WTC11 (cell line): ENCODE data around the gene CTNNA3. TPM values are rescaled to one million over a fixed set of nuclear protein-coding genes. Genes with fewer than 3 reads are reported as not detected.

Experiments
- ATAC-seq: fragments of 200-7000 bp; cut with Tn5 transposase; 2 replicates; pipeline ENCODE4 v1.10.0; 2021; ENCODE audit warnings: mild to moderate bottlenecking, moderate library complexity
- CTCF ChIA-PET: fragments of 300-600 bp; sonication (Branson Sonifier 250); formaldehyde crosslinking; loops from one replicate; lab custom pipeline; 2021; ENCODE audit warnings: antibody characterized with exemption; lab: Charles Lee
- POLR2A ChIA-PET: fragments of 350-600 bp; sonication (Branson Sonifier 250); formaldehyde crosslinking; loops from one replicate; lab custom pipeline; 2021; ENCODE audit warnings: antibody characterized with exemption; lab: Charles Lee
- DNase-seq: peaks from one replicate; pipeline ENCODE4 v3.0.0; 2021; ENCODE audit warnings: low spot score
- H3K27ac Mint-ChIP-seq: 2 replicates; pipeline ENCODE4 v1.8.0; 2021; ENCODE audit warnings: mixed read lengths
- H3K27me3 Mint-ChIP-seq: 2 replicates; pipeline ENCODE4 v1.8.0; 2021; ENCODE audit warnings: low read depth, mild to moderate bottlenecking, moderate library complexity, mixed read lengths
- H3K36me3 Mint-ChIP-seq: 2 replicates; pipeline ENCODE4 v1.8.0; 2021; ENCODE audit warnings: mixed read lengths
- H3K4me1 Mint-ChIP-seq: 2 replicates; pipeline ENCODE4 v1.8.0; 2022; ENCODE audit warnings: mixed read lengths
- H3K4me3 Mint-ChIP-seq: 2 replicates; pipeline ENCODE4 v1.8.0; 2021; ENCODE audit warnings: mild to moderate bottlenecking, moderate library complexity, mixed read lengths
- H3K9me3 Mint-ChIP-seq: 2 replicates; pipeline ENCODE4 v1.8.0; 2021; ENCODE audit warnings: mixed read lengths
- ATF1 ChIP-seq: sonication (generic); formaldehyde crosslinking; IDR thresholded peaks from 2 replicates; pipeline ENCODE4 v1.8.1; 2023; ENCODE audit warnings: mild to moderate bottlenecking, moderate library complexity, missing genetic modification reagents
- ESRRA ChIP-seq: sonication (generic); formaldehyde crosslinking; IDR thresholded peaks from 2 replicates; pipeline ENCODE4 v1.8.1; 2022; ENCODE audit warnings: mild to moderate bottlenecking, missing genetic modification reagents, borderline replicate concordance
- GABPB1 ChIP-seq: sonication (generic); formaldehyde crosslinking; IDR thresholded peaks from 2 replicates; pipeline ENCODE4 v1.8.1; 2023; ENCODE audit warnings: mild to moderate bottlenecking, missing genetic modification reagents
- JAZF1 ChIP-seq: fragments of 250-450 bp; sonication (Bioruptor Pico); IDR thresholded peaks from 2 replicates; pipeline ENCODE4 v1.9.0; 2021; ENCODE audit warnings: moderate library complexity, mild to moderate bottlenecking, inconsistent platforms
- MYBL2 ChIP-seq: sonication (generic); formaldehyde crosslinking; IDR thresholded peaks from 2 replicates; pipeline ENCODE4 v1.8.1; 2023; ENCODE audit warnings: mild to moderate bottlenecking, moderate library complexity, missing genetic modification reagents
- NFATC4 ChIP-seq: fragments of 250-450 bp; sonication (Bioruptor Pico); IDR thresholded peaks from 2 replicates; pipeline ENCODE4 v1.9.0; 2021; ENCODE audit warnings: mild to moderate bottlenecking
- ZNF219 ChIP-seq: sonication (generic); formaldehyde crosslinking; IDR thresholded peaks from 2 replicates; pipeline ENCODE4 v1.8.0; 2023; ENCODE audit warnings: missing genetic modification reagents, mild to moderate bottlenecking, borderline replicate concordance
- ZNF263 ChIP-seq: sonication (generic); formaldehyde crosslinking; IDR thresholded peaks from 2 replicates; pipeline ENCODE4 v1.8.1; 2022; ENCODE audit warnings: low read depth, mild to moderate bottlenecking, moderate library complexity, missing genetic modification reagents
- ZNF317 ChIP-seq: sonication (generic); formaldehyde crosslinking; IDR thresholded peaks from 2 replicates; pipeline ENCODE4 v1.8.1; 2023; ENCODE audit warnings: low read depth, mild to moderate bottlenecking, moderate library complexity, missing genetic modification reagents, borderline replicate concordance
- total RNA-seq: library from RNA; stranded (reverse); gene quantifications from 3 replicates; pipeline ENCODE4 v1.2.3, GENCODE V29; 2021
- TF ChIP-seq, protein P1 (sequence below): sonication (generic); formaldehyde crosslinking; IDR thresholded peaks from 2 replicates; pipeline ENCODE4 v1.8.0; 2022; ENCODE audit warnings: missing genetic modification reagents
- TF ChIP-seq, protein P2 (sequence below): sonication (generic); formaldehyde crosslinking; conservative IDR thresholded peaks from 2 replicates; pipeline ENCODE4 v1.8.1; 2022; ENCODE audit warnings: mild to moderate bottlenecking, missing genetic modification reagents
- TF ChIP-seq, protein P3 (sequence below): sonication (generic); formaldehyde crosslinking; conservative IDR thresholded peaks from 2 replicates; pipeline ENCODE4 v1.8.1; 2023; ENCODE audit warnings: mild to moderate bottlenecking, low read depth, missing genetic modification reagents, moderate library complexity
- TF ChIP-seq, protein P4 (sequence below): sonication (generic); formaldehyde crosslinking; IDR thresholded peaks from 2 replicates; pipeline ENCODE4 v1.8.1; 2023; ENCODE audit warnings: mild to moderate bottlenecking, missing genetic modification reagents, moderate library complexity
- TF ChIP-seq, protein P5 (sequence below): sonication (generic); formaldehyde crosslinking; IDR thresholded peaks from 2 replicates; pipeline ENCODE4 v1.8.1; 2023; ENCODE audit warnings: mild to moderate bottlenecking, missing genetic modification reagents
- TF ChIP-seq, protein P6 (sequence below): sonication (generic); formaldehyde crosslinking; IDR thresholded peaks from 2 replicates; pipeline ENCODE4 v1.8.0; 2023; ENCODE audit warnings: missing genetic modification reagents
- TF ChIP-seq, protein P7 (sequence below): sonication (generic); formaldehyde crosslinking; IDR thresholded peaks from 2 replicates; pipeline ENCODE4 v1.8.0; 2023; ENCODE audit warnings: missing genetic modification reagents, mild to moderate bottlenecking, borderline replicate concordance
- TF ChIP-seq, protein P8 (sequence below): sonication (generic); formaldehyde crosslinking; IDR thresholded peaks from 2 replicates; pipeline ENCODE4 v1.8.1; 2022; ENCODE audit warnings: mild to moderate bottlenecking, missing genetic modification reagents, moderate library complexity, borderline replicate concordance
- TF ChIP-seq, protein P9 (sequence below): fragments of 250-450 bp; sonication (Bioruptor Pico); IDR thresholded peaks from 2 replicates; pipeline ENCODE4 v2.1.2; 2022; ENCODE audit warnings: mild to moderate bottlenecking, moderate library complexity

CTNNA3 gene
- total RNA-seq, 1 experiment from 2014 or later: 6.1 TPM

DNA sequence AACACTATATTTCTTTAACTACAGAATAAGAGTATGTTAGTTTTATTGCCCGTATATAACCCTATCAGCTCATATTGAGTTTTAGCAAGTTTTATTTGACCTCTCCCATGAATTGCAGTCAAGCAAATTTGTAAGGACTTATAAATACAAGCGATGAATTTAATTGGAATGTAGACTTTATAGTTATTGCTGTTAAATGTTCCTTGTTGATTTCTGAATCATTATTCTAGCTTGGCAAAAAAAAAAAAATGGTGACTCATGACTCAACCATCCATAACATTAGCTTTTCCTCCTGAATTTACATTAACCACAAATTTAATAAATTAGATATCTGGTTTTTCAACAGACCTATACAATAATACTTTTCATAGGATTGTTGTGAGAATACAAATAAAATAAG, 1104.1 kb downstream of the CTNNA3 start:
- POLR2A ChIA-PET: no interaction called here
- DNase-seq (no peak), ATAC-seq (no peak)
- H3K36me3 Mint-ChIP-seq: no peaks in the 10 kb centered on the region
- H3K9me3 Mint-ChIP-seq: peaks cover 4% of the 10 kb centered on the region
- no peaks in the 10 kb centered on the region for H3K27me3 Mint-ChIP-seq
- TF ChIP-seq, protein P1, sequence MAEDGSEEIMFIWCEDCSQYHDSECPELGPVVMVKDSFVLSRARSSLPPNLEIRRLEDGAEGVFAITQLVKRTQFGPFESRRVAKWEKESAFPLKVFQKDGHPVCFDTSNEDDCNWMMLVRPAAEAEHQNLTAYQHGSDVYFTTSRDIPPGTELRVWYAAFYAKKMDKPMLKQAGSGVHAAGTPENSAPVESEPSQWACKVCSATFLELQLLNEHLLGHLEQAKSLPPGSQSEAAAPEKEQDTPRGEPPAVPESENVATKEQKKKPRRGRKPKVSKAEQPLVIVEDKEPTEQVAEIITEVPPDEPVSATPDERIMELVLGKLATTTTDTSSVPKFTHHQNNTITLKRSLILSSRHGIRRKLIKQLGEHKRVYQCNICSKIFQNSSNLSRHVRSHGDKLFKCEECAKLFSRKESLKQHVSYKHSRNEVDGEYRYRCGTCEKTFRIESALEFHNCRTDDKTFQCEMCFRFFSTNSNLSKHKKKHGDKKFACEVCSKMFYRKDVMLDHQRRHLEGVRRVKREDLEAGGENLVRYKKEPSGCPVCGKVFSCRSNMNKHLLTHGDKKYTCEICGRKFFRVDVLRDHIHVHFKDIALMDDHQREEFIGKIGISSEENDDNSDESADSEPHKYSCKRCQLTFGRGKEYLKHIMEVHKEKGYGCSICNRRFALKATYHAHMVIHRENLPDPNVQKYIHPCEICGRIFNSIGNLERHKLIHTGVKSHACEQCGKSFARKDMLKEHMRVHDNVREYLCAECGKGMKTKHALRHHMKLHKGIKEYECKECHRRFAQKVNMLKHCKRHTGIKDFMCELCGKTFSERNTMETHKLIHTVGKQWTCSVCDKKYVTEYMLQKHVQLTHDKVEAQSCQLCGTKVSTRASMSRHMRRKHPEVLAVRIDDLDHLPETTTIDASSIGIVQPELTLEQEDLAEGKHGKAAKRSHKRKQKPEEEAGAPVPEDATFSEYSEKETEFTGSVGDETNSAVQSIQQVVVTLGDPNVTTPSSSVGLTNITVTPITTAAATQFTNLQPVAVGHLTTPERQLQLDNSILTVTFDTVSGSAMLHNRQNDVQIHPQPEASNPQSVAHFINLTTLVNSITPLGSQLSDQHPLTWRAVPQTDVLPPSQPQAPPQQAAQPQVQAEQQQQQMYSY (CRISPR knock-in tag): no peak
- TF ChIP-seq, protein P2, sequence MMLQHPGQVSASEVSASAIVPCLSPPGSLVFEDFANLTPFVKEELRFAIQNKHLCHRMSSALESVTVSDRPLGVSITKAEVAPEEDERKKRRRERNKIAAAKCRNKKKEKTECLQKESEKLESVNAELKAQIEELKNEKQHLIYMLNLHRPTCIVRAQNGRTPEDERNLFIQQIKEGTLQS: no peak
- TF ChIP-seq JAZF1 (CRISPR knock-in tag) (no peak), ATF1 (no peak), NFATC4 (no peak), ESRRA (CRISPR knock-in tag) (no peak), ZNF263 (CRISPR knock-in tag) (no peak)
- TF ChIP-seq, protein P3, sequence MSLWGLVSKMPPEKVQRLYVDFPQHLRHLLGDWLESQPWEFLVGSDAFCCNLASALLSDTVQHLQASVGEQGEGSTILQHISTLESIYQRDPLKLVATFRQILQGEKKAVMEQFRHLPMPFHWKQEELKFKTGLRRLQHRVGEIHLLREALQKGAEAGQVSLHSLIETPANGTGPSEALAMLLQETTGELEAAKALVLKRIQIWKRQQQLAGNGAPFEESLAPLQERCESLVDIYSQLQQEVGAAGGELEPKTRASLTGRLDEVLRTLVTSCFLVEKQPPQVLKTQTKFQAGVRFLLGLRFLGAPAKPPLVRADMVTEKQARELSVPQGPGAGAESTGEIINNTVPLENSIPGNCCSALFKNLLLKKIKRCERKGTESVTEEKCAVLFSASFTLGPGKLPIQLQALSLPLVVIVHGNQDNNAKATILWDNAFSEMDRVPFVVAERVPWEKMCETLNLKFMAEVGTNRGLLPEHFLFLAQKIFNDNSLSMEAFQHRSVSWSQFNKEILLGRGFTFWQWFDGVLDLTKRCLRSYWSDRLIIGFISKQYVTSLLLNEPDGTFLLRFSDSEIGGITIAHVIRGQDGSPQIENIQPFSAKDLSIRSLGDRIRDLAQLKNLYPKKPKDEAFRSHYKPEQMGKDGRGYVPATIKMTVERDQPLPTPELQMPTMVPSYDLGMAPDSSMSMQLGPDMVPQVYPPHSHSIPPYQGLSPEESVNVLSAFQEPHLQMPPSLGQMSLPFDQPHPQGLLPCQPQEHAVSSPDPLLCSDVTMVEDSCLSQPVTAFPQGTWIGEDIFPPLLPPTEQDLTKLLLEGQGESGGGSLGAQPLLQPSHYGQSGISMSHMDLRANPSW (CRISPR knock-in tag): no peak
- no peak overlapping the region for H3K27ac Mint-ChIP-seq
- no peak overlapping the region for H3K4me3 Mint-ChIP-seq
- no peaks in the 10 kb centered on the region for H3K4me1 Mint-ChIP-seq
- CTCF ChIA-PET: no interaction called here

DNA sequence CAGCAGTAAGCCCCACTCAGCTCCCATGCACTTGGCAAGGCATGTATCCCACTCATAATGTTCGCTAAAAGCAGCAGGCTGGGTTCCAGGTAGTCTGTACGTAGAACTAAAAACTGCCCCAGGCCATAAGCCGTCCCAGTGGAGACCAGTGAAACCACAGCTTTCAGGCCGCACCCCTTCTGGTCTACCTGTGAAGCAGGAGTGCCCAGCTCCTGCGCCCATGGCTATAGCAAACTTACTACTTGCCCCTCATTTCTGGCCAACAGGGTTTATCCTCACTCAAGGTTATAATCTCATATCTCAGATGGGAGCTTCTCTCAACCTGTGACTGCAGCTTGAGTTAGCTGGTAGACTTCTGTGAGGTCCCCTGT, 1108.3 kb downstream of the CTNNA3 start:
- no peak for ATAC-seq
- H3K36me3 Mint-ChIP-seq: no peaks in the 10 kb centered on the region
- TF ChIP-seq, protein P4, sequence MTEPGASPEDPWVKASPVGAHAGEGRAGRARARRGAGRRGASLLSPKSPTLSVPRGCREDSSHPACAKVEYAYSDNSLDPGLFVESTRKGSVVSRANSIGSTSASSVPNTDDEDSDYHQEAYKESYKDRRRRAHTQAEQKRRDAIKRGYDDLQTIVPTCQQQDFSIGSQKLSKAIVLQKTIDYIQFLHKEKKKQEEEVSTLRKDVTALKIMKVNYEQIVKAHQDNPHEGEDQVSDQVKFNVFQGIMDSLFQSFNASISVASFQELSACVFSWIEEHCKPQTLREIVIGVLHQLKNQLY (CRISPR knock-in tag): no peak
- TF ChIP-seq GABPB1 (no peak), MYBL2 (CRISPR knock-in tag) (no peak), ZNF219 (CRISPR knock-in tag) (no peak), ZNF317 (CRISPR knock-in tag) (no peak)
- TF ChIP-seq, protein P5, sequence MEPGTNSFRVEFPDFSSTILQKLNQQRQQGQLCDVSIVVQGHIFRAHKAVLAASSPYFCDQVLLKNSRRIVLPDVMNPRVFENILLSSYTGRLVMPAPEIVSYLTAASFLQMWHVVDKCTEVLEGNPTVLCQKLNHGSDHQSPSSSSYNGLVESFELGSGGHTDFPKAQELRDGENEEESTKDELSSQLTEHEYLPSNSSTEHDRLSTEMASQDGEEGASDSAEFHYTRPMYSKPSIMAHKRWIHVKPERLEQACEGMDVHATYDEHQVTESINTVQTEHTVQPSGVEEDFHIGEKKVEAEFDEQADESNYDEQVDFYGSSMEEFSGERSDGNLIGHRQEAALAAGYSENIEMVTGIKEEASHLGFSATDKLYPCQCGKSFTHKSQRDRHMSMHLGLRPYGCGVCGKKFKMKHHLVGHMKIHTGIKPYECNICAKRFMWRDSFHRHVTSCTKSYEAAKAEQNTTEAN: no peak
- TF ChIP-seq, protein P6, sequence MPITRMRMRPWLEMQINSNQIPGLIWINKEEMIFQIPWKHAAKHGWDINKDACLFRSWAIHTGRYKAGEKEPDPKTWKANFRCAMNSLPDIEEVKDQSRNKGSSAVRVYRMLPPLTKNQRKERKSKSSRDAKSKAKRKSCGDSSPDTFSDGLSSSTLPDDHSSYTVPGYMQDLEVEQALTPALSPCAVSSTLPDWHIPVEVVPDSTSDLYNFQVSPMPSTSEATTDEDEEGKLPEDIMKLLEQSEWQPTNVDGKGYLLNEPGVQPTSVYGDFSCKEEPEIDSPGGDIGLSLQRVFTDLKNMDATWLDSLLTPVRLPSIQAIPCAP (CRISPR knock-in tag): no peak
- TF ChIP-seq, protein P7, sequence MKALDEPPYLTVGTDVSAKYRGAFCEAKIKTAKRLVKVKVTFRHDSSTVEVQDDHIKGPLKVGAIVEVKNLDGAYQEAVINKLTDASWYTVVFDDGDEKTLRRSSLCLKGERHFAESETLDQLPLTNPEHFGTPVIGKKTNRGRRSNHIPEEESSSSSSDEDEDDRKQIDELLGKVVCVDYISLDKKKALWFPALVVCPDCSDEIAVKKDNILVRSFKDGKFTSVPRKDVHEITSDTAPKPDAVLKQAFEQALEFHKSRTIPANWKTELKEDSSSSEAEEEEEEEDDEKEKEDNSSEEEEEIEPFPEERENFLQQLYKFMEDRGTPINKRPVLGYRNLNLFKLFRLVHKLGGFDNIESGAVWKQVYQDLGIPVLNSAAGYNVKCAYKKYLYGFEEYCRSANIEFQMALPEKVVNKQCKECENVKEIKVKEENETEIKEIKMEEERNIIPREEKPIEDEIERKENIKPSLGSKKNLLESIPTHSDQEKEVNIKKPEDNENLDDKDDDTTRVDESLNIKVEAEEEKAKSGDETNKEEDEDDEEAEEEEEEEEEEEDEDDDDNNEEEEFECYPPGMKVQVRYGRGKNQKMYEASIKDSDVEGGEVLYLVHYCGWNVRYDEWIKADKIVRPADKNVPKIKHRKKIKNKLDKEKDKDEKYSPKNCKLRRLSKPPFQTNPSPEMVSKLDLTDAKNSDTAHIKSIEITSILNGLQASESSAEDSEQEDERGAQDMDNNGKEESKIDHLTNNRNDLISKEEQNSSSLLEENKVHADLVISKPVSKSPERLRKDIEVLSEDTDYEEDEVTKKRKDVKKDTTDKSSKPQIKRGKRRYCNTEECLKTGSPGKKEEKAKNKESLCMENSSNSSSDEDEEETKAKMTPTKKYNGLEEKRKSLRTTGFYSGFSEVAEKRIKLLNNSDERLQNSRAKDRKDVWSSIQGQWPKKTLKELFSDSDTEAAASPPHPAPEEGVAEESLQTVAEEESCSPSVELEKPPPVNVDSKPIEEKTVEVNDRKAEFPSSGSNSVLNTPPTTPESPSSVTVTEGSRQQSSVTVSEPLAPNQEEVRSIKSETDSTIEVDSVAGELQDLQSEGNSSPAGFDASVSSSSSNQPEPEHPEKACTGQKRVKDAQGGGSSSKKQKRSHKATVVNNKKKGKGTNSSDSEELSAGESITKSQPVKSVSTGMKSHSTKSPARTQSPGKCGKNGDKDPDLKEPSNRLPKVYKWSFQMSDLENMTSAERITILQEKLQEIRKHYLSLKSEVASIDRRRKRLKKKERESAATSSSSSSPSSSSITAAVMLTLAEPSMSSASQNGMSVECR (CRISPR knock-in tag): no peak
- TF ChIP-seq, protein P8, sequence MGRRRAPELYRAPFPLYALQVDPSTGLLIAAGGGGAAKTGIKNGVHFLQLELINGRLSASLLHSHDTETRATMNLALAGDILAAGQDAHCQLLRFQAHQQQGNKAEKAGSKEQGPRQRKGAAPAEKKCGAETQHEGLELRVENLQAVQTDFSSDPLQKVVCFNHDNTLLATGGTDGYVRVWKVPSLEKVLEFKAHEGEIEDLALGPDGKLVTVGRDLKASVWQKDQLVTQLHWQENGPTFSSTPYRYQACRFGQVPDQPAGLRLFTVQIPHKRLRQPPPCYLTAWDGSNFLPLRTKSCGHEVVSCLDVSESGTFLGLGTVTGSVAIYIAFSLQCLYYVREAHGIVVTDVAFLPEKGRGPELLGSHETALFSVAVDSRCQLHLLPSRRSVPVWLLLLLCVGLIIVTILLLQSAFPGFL (CRISPR knock-in tag): no peak
- TF ChIP-seq, protein P9, sequence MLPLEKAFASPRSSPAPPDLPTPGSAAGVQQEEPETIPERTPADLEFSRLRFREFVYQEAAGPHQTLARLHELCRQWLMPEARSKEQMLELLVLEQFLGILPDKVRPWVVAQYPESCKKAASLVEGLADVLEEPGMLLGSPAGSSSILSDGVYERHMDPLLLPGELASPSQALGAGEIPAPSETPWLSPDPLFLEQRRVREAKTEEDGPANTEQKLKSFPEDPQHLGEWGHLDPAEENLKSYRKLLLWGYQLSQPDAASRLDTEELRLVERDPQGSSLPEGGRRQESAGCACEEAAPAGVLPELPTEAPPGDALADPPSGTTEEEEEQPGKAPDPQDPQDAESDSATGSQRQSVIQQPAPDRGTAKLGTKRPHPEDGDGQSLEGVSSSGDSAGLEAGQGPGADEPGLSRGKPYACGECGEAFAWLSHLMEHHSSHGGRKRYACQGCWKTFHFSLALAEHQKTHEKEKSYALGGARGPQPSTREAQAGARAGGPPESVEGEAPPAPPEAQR (CRISPR knock-in tag): no peak

More for the DNA sequence above, 1108.3 kb downstream of the CTNNA3 start:
- no peak for DNase-seq
- CTCF ChIA-PET: interaction anchor here (2.3 to 2.8 kb wide), 2 partner anchors 12 to 339 kb away, joined by 14 to 36 read pairs; partner anchors contain the start of gene LRRTM3
- Mint-ChIP-seq H3K4me1 (0 out of 2 replicates have a peak, but pooled peaks cover 2% of the 10 kb centered on the region), H3K9me3 (no peaks in the 10 kb centered on the region), H3K4me3 (no peak overlapping the region), H3K27ac (no peak overlapping the region), H3K27me3 (no peaks in the 10 kb centered on the region)
- POLR2A ChIA-PET: no interaction called here
